ENCODE measurements around the gene CASQ2. TPM values are rescaled to one million over a fixed set of nuclear protein-coding genes. Genes with fewer than 3 reads are reported as not detected.

Gene CASQ2
- total and polyA plus RNA-seq, 2 donors (not counting 3 experiments of a cell fraction or from before 2014, with no cell fraction given) = not detected

DNA sequence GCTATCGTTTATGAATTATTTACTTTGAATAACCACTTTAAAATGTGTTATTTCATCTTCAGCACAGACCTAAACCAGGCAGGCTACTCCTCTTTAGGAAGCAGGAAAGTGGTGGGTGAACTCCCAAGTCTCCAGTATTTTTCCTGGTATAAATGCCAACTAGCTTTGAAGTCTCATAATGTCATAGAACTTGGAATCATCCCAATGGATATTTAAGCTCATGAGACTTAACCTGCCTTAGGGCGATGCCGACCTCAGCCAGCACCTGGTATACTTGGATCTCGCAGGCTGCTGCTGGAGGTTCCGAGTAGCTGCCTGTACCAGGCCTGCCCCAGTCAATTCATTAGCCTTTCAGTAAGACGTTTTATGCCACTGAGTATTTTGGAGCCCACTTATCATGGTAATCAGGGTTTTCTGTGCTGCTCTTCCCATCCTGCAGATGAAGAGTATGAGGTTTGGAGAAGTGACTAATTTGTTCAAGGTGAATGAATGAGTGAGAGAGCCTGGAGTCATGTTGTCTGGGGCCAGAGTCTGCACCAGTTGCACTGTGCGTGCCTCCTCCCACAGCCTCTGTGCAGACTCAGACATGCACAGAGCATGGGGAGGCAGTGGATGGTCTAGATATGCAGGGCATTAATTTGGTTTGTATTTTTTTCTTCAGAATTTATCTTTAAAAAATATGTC lies 91.9 kb downstream of the CASQ2 start:
- ChIA-PET CTCF (no interaction called here), POLR2A (no interaction called here)
- Histone ChIP-seq H3K27me3 (ENCODE audit: control insufficient read depth in 2 of 2, insufficient read depth in 2 of 2, low read length in 2 of 2) (no peaks in the 10 kb centered on the region), H3K4me3 (replicated peaks in 1 of 3; ENCODE audit: insufficient read depth in 1 of 3, low read depth in 1 of 3, low read length in 3 of 3) (no peak overlapping the region), H3K79me2 (ENCODE audit: control insufficient read depth, insufficient read depth, low read length) (no peaks in the 10 kb centered on the region), H3K9ac (replicated peaks; ENCODE audit: extremely low read depth, insufficient read depth, low read length) (no peak overlapping the region), H3K9me1 (replicated peaks; ENCODE audit: control insufficient read depth, extremely low read depth, insufficient read depth, low read length) (no peaks in the 10 kb centered on the region), H3K27ac (ENCODE audit: insufficient read depth, low read depth, low read length) (no peak overlapping the region), H3K4me1 (ENCODE audit: control insufficient read depth, extremely low read depth, insufficient read depth, low read length) (no peaks in the 10 kb centered on the region), H2AFZ (ENCODE audit: low read depth, low read length) (no peak overlapping the region), H4K20me1 (replicated peaks; ENCODE audit: control insufficient read depth, extremely low read depth, insufficient read depth, low read length) (no peaks in the 10 kb centered on the region), H3K9me3 (replicated peaks; ENCODE audit: control insufficient read depth, insufficient read depth, low read length) (no peaks in the 10 kb centered on the region), H3K4me2 (ENCODE audit: insufficient read depth, low read length) (no peak overlapping the region), H3K36me3 (ENCODE audit: control insufficient read depth in 2 of 2, extremely low read depth in 1 of 2, insufficient read depth in 2 of 2, low read length in 2 of 2) (peaks cover 0 to 2% of the 10 kb centered on the region in 2 experiments)
- intact Hi-C loops (cut with micrococcal nuclease) = no loop called here
- BruUV-seq (replicated peaks) = no TSS peak
- TF ChIP-seq, protein P1, sequence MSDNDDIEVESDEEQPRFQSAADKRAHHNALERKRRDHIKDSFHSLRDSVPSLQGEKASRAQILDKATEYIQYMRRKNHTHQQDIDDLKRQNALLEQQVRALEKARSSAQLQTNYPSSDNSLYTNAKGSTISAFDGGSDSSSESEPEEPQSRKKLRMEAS (IDR thresholded peaks at IDR 0.05; ENCODE audit: insufficient read depth, insufficient read length) = no peak
- TF ChIP-seq POLR2A (IDR thresholded peaks at IDR 0.05; ENCODE audit: low read depth, low read length) (no peak), POLR2AphosphoS5 (IDR thresholded peaks at IDR 0.05; ENCODE audit: insufficient read depth, low read depth, low read length) (no peak), FOS (IDR thresholded peaks at IDR 0.05; ENCODE audit: borderline replicate concordance, insufficient read depth, low read length) (no peak), MYC (IDR thresholded peaks at IDR 0.05; ENCODE audit: low read depth, low read length) (no peak), EZH2 (IDR thresholded peaks at IDR 0.05; ENCODE audit: borderline replicate concordance, low read depth, low read length, severe bottlenecking) (no peak), JUN (IDR thresholded peaks at IDR 0.05; ENCODE audit: borderline replicate concordance, insufficient read depth, insufficient read length, low read depth) (no peak), GATA2 (IDR thresholded peaks at IDR 0.05; ENCODE audit: insufficient read depth, insufficient read length, low read depth, low read length) (no peak)
- TF ChIP-seq, protein P2, sequence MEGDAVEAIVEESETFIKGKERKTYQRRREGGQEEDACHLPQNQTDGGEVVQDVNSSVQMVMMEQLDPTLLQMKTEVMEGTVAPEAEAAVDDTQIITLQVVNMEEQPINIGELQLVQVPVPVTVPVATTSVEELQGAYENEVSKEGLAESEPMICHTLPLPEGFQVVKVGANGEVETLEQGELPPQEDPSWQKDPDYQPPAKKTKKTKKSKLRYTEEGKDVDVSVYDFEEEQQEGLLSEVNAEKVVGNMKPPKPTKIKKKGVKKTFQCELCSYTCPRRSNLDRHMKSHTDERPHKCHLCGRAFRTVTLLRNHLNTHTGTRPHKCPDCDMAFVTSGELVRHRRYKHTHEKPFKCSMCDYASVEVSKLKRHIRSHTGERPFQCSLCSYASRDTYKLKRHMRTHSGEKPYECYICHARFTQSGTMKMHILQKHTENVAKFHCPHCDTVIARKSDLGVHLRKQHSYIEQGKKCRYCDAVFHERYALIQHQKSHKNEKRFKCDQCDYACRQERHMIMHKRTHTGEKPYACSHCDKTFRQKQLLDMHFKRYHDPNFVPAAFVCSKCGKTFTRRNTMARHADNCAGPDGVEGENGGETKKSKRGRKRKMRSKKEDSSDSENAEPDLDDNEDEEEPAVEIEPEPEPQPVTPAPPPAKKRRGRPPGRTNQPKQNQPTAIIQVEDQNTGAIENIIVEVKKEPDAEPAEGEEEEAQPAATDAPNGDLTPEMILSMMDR (IDR thresholded peaks at IDR 0.05; ENCODE audit: extremely low read depth in 1 of 2, insufficient read depth in 1 of 2, low read depth in 1 of 2, low read length in 2 of 2) = no peak
- no peak for FAIRE-seq
- dilution Hi-C loops (cut with MboI; ENCODE audit: extremely low pct_ligation_motif_present, low sequenced_read_pairs) = no loop called here
- DNase-seq (ENCODE audit: low read depth, low spot score) = no peak

All from endothelial cell of umbilical vein (primary cell).